Neural cell (in vitro differentiated cells): ENCODE data around the gene MEGF9.

ENCODE experiments used
- TAF1 ChIP-seq: IDR thresholded peaks from 2 replicates; pipeline ENCODE4 v1.6.1; 2012; ENCODE audit warnings: low read depth
- TF ChIP-seq, protein P1 (sequence below): fragments of 450-650 bp; IDR thresholded peaks from 2 replicates; pipeline ENCODE4 v1.5.1; 2014; ENCODE audit warnings: antibody characterized with exemption, mild to moderate bottlenecking, moderate library complexity; ENCODE audit not compliant: poor library complexity, severe bottlenecking

DNA sequence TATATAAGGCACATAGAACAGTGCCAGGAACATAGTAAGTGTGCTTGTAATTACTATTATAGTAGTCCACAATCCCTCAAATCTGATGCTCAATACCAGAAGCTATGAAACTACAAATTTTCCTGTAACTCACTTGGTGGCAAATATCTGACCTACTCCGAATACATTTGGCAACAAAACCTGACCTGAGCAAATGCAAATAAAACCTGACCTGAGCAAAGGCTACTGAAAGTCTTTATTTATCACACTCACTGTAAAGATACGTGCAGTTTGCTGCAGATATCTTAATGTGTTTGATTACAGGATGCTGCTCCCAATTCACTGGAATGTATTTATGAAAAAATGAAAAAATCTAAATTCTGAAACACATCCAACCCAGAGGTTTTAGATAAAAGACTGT lies 7.1 kb downstream of the MEGF9 start:
- TF ChIP-seq, protein P1, sequence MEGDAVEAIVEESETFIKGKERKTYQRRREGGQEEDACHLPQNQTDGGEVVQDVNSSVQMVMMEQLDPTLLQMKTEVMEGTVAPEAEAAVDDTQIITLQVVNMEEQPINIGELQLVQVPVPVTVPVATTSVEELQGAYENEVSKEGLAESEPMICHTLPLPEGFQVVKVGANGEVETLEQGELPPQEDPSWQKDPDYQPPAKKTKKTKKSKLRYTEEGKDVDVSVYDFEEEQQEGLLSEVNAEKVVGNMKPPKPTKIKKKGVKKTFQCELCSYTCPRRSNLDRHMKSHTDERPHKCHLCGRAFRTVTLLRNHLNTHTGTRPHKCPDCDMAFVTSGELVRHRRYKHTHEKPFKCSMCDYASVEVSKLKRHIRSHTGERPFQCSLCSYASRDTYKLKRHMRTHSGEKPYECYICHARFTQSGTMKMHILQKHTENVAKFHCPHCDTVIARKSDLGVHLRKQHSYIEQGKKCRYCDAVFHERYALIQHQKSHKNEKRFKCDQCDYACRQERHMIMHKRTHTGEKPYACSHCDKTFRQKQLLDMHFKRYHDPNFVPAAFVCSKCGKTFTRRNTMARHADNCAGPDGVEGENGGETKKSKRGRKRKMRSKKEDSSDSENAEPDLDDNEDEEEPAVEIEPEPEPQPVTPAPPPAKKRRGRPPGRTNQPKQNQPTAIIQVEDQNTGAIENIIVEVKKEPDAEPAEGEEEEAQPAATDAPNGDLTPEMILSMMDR = no peak
- TF ChIP-seq TAF1 = no peak
